ENCODE results near the gene KTI12.

Gene KTI12

DNA sequence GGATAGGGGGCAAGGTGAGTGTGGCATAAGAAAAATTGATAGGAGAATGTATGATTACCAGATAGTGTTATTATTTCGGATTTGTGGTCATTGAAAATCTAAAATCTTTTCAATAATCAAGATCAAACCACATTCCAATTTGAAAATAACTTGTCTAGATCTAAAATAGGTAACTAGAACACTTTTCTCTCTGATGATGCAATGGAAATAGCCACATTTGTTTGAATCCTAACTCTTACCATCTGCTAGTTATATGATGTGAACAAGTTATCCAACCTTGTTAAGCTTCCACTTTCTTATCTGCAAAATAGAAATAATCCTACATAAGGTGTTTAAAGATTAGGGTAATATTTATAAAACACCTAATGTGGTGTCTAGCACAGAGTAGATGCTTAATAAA lies 26.3 kb upstream of the KTI12 start:
- DNase-seq (ENCODE audit: low read depth) = no peak
- no peak overlapping the region for H3K4me3 ChIP-seq (ENCODE audit: low read depth, low read length)
- TF ChIP-seq CTCF (IDR thresholded peaks at IDR 0.05; ENCODE audit: control insufficient read depth, extremely low read depth, insufficient read depth) = no peak

DNA sequence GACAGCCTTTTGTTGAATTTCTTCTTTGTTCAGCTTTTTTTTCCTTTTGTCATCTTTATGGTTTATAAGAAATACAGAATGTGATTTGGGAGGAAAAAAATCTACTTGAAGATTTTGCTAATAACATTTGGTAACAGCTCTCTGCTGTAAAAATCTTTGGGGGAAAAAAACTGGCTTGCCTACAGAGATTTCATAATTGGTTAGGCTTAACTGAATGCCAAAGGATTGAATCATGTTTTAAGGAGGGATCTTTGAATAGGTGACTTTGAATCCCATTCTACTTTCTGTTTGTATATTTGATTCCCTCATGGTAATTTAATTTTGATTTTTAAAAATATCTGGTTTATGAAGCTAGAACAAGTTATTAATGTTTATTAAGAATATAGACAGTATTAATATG lies 25.7 kb upstream of the KTI12 start:
- no peak for TF ChIP-seq CTCF (IDR thresholded peaks at IDR 0.05; ENCODE audit: control insufficient read depth, extremely low read depth, insufficient read depth)
- DNase-seq (ENCODE audit: low read depth) = no peak
- H3K4me3 ChIP-seq (ENCODE audit: low read depth, low read length) = no peak overlapping the region

GRCh38 chr1:52057876-52058415 lies 24.3 kb upstream of the KTI12 start:
- no peak for DNase-seq (ENCODE audit: low read depth)
- peak overlapping the region; percentile 88 for H3K4me3 ChIP-seq (ENCODE audit: low read depth, low read length)
- no peak for TF ChIP-seq CTCF (IDR thresholded peaks at IDR 0.05; ENCODE audit: control insufficient read depth, extremely low read depth, insufficient read depth)

DNA sequence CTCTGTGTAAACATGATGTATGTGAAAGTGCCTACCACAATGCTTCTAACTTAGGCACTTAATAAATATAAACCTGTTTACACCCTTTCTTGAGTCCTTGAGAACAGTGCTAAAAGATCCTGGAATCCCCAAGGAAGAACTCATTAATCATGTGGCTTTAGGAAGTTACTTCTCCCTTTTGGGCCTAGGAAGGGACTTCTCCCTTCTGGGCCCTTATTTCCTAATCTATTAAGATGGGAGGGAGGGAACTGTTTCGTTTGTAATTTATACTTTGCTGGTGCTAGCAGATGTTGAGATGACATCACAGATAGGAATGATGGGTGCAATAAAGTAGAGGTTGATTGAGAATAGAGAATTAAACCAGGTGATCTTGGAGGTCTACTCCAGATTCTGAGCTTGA lies 23.6 kb upstream of the KTI12 start:
- no peak for TF ChIP-seq CTCF (IDR thresholded peaks at IDR 0.05; ENCODE audit: control insufficient read depth, extremely low read depth, insufficient read depth)
- DNase-seq (ENCODE audit: low read depth) = no peak
- peak overlapping the region; percentile 88 for H3K4me3 ChIP-seq (ENCODE audit: low read depth, low read length)

DNA sequence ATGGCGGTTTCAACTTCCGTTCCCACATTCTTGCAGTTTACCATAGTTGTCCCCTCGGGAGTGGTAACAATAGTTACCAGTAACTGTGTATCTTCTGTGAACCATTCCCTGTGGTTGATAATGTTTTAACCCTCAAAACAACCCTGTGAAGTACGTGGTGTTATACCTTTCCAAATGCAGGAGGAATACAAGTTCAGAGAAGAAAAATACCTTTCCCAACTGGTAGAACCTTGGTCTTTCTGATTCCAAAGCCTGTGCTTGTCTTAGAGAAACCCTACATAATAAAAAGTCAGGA lies 23.3 kb upstream of the KTI12 start:
- TF ChIP-seq CTCF (IDR thresholded peaks at IDR 0.05; ENCODE audit: control insufficient read depth, extremely low read depth, insufficient read depth) = no peak
- peak overlapping the region; percentile 88 for H3K4me3 ChIP-seq (ENCODE audit: low read depth, low read length)
- no peak for DNase-seq (ENCODE audit: low read depth)

DNA sequence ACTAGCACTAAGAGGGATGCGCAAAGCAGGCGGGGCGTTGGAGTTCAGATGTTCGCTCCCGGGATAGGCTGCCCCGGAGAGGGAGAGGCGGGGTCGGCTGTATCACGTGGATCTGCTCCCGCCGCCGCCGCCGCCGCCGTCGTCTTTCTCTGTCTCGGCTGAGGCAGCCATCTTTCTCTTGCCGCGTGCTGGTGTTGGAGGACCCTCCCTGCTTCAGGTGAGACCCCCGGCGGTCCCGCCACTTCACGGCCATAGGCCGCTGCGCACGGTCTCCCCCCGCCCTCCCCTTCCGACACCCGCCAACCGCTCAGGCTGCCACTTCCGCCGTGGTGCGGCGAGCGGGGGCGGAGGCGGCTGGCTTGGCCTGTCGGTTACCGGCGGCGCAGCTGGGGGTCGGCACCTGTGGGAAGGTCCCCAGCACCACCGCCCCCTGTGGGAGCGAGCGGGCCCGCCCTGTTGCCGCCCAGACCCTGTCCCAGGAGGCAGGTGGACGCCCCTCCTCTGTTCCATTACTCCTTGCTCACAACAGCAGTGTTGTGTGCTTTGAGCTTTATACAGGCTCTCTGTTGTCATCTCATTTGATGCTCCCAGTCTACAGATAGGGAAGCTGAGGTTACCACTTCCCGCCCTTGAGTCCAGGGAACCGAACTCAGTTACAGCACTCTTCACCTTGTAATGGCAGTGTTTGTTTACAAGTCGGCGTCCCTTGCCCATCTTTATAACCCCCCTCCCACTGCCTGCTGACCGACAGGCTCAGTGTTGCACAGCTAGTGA lies 22.7 kb upstream of the KTI12 start, which contains the start of gene BTF3L4:
TSS of gene BTF3L4 (plus strand) at position 133 of the 774 bp plus-strand sequence. CDS start 3,553 bp downstream, outside the sequence.
- peak; percentile 83 for DNase-seq (ENCODE audit: low read depth)
- no peak for TF ChIP-seq CTCF (IDR thresholded peaks at IDR 0.05; ENCODE audit: control insufficient read depth, extremely low read depth, insufficient read depth)
- H3K4me3 ChIP-seq (ENCODE audit: low read depth, low read length) = peak within 1 kb of the TSS; percentile 88

DNA sequence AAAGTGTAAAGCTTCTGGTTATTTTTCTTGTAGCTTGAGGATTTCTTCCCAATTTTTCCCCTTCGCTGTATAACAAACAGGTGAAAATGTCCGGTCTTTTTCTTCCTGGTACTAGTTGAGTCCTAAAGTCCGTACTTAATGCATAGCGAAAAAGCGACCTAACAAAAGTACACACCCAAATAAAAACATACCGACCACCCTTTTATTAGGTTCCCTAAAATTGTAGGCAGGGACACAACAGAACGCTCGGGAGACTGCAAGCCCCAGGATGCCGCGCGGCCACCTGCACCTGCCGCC lies 22.2 kb upstream of the KTI12 start:
- H3K4me3 ChIP-seq (ENCODE audit: low read depth, low read length) = peak overlapping the region; percentile 88
- no peak for DNase-seq (ENCODE audit: low read depth)
- no peak for TF ChIP-seq CTCF (IDR thresholded peaks at IDR 0.05; ENCODE audit: control insufficient read depth, extremely low read depth, insufficient read depth)

All from LNCaP clone FGC (cell line).